HG03439 (cell line): ENCODE results near the gene ACTR1A.
A peak's percentile ranks its signal among the peaks of the same experiment; 100 is the strongest.
"Not testable (repeated sequence)": the region's sequence is repeated elsewhere in the genome, so short reads cannot be mapped to it uniquely, and the experiment has no call there.

Experiments
- ATAC-seq: cut with Tn5 transposase; IDR thresholded peaks from one replicate; pipeline ENCODE4 v1.9.1; 2021; ENCODE audit warnings: mild to moderate bottlenecking, moderate library complexity; ENCODE audit not compliant: unreplicated experiment

ACTR1A gene

DNA sequence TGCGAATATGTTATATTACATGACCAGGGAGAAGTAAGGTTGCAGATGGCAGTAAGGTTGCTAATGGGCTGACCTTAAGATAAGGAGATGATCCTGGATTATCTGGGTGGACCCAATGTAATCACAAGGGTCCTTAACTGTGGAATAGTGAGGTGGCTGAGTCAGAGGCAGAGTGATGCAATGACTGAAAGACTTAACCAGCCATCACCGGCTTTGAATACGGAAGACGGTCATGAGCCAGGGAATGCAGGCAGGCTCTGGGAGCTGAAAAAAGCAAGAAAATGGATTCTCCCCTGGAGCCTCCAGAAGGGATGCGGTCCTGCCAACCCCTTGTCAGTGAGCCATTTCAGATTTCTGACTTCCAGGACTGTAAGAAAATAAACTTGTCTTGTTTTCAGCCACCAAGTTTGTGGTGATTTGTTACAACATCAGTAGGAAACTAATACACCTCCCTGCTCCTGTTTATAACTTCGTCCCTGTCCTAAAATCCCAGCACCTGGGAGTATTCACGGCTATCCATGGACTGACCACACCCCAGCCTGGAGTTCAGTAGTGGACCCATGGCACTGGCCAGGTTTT lies 46.5 kb downstream of the ACTR1A start:
- no peak for ATAC-seq

DNA sequence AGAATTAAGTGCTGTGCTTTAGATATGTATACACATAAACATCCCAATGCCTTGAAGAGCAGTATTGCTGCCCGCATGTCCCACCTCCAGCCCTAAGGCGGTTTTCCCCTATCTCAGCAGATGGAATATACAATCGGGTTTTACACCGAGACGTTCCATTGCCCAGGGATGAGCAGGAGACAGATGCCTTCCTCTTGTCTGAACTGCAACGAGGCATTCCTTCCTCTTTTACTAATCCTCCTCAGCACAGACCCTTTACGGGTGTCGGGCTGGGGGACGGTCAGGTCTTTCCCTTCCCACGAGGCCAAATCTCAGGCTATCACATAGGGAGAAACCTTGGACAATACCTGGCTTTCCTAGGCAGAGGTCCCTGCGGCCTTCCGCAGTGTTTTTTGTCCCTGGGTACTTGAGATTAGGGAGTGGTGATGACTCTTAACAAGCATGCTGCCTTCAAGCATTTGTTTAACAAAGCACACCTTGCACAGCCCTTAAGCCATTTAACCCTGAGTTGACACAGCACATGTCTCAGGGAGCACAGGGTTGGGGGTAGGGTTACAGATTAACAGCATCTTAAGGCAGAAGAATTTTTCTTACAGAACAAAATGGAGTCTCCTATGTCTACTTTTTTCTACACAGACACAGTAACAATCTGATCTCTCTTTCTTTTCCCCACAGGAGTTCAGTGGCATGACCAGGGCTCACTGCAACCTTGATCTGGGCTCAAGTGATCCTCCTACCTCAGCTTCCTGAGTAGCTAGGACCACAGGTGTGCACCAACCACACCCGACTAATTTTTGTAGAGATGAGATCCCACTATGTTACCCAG lies 47.6 kb downstream of the ACTR1A start:
- ATAC-seq = not testable (repeated sequence)

DNA sequence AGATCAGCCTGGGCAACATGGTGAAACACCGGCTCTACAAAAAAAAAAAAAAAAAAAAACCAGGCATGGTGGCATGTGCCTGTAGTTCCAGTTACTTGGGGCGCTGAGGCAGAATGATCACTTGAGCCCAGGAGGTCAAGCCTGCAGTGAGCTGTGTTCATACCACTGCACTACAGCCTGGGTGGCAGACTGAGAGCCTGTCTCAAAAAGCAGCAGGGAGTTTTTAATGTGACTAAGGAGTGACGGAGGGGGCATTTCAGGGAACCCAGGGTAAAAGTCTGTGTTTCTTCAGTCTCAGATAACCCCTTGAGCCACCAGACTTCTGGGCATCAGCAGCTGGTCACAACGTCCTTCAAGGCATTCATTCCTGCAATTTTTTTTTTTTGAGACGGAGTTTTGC lies 49.0 kb downstream of the ACTR1A start:
- no peak for ATAC-seq

DNA sequence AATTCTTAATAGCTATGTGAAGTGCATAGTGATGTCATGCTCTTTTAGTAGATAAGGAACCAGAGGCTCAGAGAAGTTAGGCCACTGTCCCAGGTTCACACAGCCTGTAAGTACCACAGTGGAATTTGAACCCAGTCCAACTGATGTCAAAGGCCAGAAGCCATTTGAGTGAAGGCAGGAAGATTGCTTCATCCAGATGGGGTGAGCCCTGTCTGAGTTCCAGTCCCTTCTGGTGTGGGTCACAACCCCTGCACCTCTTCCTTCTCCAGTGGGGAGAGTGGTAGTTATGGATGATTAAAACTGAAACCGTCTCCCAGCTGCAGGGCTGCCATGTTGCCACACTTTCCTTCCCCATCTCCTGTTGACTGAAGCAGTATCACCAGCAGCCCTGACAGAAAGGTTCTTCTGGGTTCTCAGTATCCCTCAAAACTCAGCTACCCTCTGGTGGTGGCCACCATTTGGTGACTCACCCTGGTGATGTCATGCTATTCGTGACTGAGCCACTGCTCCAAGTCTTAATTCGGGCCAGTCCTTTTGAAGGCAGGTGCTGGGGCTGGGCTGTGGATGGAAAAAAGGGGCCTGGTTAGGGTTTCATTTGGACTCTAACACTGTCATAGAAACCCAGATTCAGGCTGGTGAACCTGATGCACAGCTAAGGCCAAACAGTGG lies 49.7 kb downstream of the ACTR1A start:
- no peak for ATAC-seq

DNA sequence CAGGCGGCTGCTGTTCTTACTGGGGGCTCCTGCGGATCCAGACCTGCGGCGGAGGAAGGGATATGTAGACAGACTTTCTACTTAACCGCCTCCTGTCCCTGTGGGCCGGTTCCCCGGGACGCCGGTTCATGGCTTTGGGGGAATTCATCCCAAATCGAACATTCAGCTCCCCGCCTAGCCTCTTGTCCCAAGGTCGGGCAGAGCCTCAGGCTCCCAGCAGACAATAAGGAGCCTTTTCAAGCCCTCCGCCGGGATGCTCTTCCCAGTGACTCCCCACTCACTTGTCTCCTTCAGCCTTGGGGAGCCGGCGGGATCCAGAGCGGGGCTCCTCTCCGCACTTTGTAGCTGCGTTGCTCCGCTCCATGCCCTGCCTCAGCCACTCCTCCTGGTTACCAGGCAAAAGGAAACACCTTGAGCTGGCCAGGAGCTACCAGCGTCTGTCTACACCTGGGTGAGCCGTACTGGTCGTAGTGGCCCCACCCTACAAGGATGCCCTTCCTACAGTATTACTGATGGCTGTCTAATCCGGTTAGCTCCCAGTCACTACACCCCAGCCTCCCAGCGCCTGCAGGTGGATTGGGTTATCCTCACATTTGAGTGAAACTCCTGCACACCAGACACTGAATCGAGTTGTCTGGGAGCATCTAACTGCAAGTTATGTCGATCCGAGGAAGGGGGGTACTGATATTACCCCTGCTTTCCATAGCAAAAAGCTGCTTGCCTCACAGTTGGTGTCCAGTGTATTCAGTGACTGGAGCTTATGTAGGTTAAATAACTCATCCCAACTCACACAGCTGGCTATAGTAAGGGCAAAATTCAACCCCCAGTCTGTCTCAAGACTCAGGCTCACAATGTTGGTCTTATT lies 51.2 kb downstream of the ACTR1A start, which contains the start of gene C10orf95:
C10orf95 (minus strand) TSS at position 439 of the 865 bp plus-strand sequence. CDS start 450 bp downstream, outside the sequence.
- no peak for ATAC-seq

DNA sequence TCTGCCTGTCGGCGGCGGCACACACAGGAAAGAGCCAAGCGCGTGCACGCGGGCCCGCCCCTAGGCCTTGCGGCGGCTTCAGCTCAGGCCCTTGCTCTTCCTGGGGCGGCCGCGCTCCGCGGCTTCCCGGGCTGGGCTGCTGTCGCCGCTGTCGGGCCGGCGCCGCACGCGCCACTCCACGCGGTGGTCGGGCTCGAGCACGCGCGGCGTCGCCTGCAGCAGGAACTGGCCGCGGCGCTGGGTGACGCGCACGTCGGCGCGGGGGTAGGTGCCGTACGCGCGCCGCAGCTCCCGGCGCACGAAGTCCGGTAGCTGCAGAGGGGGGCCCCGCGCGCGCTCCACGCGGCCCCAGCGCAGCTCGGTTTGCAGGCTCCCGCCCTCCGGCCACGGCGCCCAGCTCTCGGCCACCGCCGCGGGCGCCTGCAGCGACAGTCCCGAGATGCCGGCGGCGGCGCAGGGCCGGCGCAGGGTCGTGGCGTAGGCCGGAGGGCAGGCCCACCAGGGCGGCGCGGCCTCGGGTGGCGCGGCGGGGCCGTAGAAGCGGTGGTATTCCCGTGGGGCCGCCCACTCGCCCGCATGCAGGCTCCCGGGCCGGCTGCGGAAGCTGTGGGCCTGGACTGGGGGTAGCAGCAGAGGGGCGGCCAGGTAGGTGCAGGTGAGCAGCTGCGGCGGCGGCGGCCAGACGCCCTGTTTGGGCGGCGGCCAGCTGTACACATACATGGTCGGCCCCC lies 52.0 kb downstream of the ACTR1A start:
- peak; percentile 76 for ATAC-seq

DNA sequence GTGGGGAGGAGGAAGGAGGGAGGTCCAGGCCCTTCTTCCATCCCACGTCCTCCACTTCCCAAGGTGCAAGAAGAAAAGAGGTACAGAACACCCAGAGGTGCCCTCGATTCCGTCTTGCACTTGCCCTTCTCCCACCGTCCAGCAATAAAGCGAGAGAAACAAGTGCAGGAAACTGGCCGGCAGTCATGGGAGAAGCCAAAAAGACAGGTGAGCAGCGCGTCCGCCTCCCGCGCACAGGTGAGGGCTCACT lies 52.5 kb downstream of the ACTR1A start:
- ATAC-seq = peak; percentile 13

DNA sequence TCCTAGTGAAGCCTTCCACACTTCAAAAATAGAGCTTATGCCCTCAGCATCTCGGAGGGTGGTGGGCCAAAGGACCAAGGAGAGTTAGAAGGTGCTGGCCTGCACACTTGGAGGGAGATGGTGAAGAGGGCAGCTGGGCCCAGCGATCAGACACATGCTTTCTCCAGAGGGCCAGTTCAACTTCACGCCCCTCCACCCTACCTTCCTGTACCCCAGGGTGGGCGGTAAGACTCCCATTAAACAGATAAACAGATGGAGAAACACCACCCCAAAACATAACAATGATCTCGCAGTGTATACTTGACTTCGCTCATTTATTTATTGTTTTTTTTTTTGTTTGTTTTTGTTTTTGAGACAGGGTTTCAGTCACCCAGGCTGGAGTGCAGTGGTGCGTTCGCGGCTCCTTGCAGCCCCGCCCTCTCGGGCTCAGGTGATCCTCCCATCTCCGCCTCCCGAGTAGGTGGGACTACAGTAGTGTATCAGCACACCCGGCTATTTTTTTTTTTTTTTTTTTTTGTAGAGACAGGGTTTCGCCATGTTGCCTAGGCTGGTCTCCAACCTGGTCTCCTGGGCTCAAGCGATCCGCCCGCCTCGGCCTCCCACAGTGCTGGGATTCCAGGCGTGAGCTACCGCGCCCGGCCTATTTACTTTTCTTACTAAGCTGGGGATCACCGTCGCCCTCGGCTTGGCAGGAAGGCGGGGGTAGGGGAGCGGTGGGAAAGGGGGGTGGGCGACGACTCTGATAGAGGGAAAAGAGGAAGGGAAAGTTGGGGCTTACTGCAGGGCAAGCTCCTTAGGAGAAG lies 53.0 kb downstream of the ACTR1A start:
- peak; percentile 40 for ATAC-seq

DNA sequence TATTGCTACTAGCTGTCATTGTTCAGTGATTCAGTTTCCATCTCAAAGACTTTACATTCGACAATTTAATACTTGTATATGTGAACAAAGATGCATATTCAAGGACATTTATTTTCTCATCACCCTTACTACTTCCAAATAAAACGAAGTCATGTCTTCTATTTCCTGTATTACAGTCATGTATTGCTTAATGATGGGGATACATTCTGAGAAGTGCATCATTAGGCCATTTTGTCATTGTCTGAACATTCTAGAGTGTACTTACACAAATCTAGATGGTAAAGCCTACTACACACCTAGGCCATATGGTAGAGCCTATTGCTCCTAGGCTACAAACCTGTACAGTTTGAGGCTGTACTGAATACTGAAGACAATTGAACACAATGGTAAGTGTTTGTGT lies 57.7 kb downstream of the ACTR1A start:
- ATAC-seq = no peak

DNA sequence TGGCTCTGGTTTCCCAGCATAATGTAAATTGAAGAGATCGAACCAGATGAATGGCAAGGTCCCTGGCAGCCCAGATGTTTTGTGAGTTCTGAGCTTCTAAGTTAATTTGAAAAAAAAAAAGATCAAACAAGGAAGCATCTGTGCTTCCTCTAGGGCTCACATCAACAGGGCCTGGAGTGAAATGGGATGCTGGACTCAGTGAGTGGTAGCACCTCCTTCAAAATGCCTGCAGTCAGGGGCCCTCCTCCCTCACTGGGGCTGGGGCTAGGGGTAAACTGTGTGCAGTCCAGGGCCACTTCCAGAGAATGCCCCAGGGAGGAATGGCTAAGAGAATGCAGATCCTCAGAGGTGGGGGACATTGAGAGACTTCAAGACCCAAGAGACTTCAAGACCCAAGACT lies 64.1 kb downstream of the ACTR1A start:
- no peak for ATAC-seq

DNA sequence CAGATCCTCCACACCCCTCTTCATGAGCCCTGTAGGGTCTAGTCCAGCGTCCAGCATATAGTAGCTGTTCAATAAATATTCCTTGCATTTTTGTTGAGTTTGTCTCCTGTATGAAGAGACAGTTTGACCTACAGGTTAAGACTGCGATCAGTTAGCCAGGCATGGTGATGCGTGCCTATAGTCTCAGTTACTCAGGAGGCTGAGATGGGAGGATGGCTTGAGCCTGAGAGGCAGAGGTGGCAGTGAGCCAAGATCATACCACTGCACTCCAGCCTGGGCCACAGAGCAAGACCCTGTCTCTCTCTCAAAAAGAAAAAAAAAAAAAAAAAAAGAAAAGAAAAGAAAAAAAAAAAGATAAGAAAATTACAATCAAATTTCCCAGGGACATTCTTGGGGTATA lies 65.0 kb downstream of the ACTR1A start:
- no peak for ATAC-seq

DNA sequence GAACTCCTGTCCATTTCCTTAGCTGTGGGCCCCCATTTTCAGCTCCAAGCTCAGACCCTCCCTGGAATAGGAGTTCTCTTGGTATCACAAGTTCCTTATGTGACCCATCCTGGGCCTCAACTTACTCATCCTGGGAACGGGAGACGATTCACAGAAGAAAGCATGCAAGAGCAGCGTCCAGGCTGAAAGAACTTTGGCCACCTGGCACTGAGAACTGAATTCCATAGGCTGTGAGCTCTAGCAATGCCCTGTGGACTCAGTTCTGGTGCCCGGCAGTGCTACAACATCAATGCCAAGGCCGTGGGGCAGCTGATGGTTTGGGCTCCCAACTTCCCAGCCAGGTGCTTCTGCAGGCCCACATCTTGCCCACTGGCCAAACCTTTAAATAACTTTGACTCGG lies 66.2 kb downstream of the ACTR1A start:
- no peak for ATAC-seq

DNA sequence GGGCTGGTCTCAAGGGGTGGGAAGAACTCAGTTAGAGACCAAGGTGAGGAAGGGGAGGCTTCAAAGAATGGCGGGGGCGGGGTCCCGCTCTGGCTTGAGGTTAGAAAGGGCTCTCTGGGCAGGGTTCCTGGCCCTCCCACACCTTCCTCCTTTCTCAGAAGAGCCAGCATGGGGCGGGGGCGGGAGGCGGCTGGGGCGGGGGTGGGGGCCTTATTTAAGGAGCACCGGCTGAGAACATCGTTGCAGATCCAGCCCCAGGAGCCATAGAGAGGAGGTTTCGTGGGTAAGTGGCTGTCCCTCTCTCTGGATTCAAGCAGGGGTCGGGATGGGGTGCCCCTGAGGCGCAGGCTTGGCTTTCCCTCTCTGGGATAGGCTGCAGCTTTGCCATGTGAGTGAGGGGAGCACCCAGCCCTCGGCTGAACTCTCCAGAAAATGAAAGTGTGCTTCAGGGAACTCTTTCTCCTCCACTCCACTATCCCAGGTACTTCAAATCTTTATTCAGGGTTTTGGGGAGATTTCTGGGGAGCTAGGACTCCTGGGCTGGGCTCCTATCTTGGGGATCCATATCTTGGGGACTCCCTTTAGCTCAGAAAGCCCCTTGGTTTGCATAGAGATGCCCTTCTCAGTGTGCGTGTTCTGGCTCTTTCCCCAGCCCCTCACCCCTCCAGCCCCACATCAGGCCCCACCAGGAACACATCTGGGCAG lies 66.8 kb downstream of the ACTR1A start:
- no peak for ATAC-seq

DNA sequence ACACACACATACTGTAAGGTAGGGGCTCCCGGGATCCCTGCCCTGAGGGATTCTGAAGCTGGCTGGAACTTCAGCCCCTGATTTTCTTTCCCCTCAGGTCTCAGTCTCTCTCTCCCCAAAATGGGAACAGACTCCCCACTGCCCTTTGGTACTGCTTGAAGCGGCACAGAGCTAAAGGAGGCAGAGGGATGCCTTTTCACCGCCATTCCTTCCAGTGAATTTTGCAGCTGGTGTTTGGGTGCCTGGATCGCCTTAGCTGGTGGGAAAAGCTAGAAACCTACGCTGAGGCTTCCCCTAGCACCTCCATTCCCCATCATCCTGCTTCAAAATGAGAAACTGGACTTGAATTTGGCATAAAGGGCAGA lies 67.4 kb downstream of the ACTR1A start:
- no peak for ATAC-seq

DNA sequence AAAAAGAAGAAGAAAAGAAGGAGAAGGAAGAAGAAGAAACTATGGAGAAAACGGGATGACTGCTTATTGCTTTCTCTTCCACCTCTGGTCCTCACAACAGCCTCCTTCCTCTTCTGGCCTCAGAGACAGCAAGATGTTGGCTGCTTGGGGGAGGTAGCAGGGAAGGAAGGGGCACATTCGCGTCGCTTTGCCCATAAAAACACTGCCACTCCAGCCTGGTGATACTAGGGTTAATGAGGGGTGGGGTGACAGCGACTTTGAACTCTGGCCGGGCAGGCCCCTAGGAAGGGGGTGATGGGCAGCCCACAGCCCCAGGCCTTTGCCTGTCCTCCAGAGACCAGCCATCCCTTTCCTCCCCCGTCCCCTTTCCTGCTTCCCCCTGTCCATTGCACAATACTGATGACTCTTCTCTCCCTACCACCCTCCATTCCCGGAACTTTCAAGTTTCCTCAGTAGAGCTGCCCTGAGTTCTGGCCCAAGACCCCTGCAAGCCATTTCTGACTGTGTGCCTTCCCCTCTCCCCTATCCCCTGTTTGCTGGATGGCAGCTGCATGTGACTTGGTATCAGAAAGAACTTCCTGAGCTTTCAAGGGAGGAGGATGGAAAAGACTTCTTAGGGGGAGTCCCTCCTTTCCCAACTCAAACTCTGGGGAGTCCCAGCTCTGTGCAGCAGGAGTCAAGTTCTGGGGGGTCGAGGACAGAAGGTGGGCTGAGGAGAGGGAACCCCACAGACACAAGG lies 67.9 kb downstream of the ACTR1A start:
- ATAC-seq = no peak

DNA sequence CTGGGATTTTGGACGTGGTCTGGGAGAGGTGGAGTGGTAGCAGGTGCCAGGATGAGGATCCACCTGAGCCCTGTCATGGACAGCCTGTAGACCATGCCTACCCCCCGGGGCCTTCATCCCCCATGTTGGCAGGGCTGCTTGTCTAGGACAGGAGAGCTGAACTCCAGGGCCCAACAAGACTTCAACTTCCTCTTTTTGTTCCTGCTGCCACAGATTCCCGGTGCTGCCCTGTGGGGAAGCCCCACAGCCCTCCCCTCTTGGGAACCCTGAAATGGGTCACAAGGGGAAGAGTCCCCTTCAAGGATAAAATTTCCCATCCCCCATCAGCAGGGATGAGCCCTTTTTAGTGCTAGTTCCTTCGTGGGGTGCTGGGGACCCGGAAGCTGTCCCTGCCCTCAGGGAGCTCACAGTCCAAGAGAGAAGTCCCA lies 68.9 kb downstream of the ACTR1A start:
- no peak for ATAC-seq

DNA sequence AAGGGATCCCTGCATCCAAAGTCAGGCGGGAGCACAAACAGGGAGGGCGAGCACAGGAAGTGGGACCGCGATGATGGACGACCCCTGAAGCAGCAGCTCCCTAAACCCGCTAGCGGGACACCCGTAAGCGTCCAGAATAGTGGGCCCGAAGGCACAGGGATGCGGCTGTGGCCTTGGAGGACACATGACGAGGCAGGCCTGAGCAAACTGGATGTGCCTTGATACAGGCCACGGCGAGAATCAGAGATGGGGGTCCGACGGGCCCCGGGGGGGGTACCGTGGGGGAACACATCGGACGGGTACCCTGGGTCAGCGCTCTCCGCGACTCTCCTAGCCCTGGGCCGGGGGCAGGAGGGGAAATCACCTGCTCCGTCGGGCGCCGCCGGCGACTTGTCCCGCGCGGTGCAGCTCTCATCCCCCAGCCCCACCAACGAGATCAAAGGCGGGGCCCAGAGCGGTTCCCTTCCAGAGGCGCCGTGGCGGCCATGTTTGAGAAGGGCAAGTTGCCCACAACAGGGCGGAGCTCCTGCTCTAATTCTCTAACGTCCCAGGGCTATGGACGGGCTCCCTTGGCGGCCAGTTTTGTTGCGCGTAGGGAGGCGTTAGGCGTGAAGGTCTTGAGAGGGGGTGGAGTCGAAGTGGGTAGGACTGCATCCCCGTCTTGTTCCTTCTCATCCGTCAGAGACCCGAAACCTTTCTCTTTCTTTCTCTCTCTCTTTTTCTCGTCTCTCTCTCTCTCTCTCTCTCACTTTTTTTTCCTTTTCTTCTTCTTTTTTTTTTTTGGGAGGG lies 70.2 kb downstream of the ACTR1A start, which contains the start of gene CUEDC2:
CUEDC2 (minus strand) TSS at position 413 of the 789 bp plus-strand sequence. CDS start 7,386 bp downstream, outside the sequence.
- ATAC-seq = peak; percentile 89
